ENCODE measurements around the gene DRC3. TPM values are rescaled to one million over a fixed set of nuclear protein-coding genes. Genes with fewer than 3 reads are reported as not detected.
"Not testable (repeated sequence)": the region's sequence is repeated elsewhere in the genome, so short reads cannot be mapped to it uniquely, and the experiment has no call there.

DRC3 gene
- total RNA-seq, 4 donors from 2014 or later, result 0.60 to 4.6 (median 1.9) TPM

DNA sequence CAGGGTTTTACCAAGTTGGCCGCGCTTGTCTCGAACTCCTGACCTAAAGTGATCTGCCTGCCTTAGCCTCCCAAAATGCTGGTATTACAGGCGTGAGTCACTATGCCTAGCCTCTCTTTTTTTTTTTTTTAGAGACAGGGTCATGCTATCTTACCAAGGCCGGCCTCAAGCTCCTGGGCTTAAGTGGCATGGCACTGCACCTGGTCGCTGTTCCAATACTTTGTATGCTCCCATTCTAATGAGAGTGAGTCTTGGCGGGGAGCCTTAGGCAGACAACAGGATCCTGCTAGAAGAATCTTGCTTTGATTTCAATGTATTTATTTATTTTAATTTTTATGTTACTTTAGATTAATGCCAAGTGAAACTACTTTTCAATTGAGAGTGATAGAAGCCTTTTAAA lies 22.3 kb upstream of the DRC3 start:
- ATAC-seq (ENCODE audit: low FRiP score) (no peak), DNase-seq (ENCODE audit: low spot score) (no peak)
- TF ChIP-seq, protein P1, sequence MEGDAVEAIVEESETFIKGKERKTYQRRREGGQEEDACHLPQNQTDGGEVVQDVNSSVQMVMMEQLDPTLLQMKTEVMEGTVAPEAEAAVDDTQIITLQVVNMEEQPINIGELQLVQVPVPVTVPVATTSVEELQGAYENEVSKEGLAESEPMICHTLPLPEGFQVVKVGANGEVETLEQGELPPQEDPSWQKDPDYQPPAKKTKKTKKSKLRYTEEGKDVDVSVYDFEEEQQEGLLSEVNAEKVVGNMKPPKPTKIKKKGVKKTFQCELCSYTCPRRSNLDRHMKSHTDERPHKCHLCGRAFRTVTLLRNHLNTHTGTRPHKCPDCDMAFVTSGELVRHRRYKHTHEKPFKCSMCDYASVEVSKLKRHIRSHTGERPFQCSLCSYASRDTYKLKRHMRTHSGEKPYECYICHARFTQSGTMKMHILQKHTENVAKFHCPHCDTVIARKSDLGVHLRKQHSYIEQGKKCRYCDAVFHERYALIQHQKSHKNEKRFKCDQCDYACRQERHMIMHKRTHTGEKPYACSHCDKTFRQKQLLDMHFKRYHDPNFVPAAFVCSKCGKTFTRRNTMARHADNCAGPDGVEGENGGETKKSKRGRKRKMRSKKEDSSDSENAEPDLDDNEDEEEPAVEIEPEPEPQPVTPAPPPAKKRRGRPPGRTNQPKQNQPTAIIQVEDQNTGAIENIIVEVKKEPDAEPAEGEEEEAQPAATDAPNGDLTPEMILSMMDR (IDR thresholded peaks at IDR 0.05), result no peak

DNA sequence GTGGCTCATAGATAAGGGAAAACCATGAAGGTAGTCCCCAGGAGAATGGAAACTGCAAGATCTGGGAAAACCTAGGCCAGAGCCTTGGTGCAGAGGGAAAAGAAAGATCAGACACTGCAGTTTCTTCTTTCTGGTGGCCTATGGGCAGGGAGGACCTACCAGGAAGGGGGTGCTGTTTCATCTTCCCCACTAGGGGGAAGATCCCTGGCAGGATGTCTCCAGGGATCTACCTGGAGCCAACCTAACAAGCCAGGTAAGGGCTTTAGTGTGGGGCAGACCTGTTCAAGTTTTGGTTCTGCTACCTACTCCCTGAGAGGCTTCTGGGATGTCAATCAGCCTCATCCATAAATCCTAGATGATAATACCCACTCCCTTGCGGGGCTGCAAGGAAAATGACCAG lies 21.9 kb upstream of the DRC3 start:
- ATAC-seq (ENCODE audit: low FRiP score), result no peak
- no peak for DNase-seq (ENCODE audit: low spot score)
- TF ChIP-seq, protein P1 (IDR thresholded peaks at IDR 0.05), result no peak

DNA sequence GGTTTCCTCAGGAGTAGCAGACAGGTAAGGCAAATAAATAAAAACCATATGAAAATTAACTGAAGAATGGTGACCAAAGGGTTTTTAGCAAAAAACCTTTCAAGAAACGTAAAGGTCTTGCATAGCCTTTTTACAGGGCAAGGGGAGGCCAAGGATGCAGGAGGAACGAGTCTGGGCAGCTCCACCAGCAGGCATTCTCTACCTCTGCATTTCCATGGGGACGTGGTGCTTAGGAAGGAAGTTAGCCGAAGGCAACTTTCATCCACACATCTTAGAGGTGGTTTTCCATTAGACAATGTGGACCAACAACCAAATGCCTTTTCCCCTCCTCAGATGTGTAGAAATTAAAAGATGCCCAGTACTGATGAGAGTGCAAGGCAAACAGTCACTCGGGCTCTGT lies 21.1 kb upstream of the DRC3 start:
- no peak for ATAC-seq (ENCODE audit: low FRiP score)
- TF ChIP-seq, protein P1 (IDR thresholded peaks at IDR 0.05), result no peak

DNA sequence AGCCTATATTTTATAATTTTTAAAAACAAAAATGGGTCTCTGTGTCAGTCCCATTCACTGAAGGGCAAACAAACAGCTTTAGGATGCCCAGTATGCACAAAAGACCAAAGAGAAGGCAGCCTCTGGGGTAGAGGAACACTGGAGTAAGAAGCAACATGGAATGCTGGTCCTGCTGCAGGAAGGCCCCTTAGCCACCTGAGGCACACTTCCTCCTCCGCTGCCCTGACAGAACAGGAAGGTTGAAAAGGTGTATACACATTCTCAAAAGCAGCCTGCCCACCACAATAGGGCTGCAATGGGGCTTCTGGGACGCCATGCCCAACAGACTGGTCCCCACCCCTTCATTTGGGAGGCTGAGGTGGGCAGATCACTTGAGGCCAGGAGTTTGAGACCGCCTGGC lies 20.0 kb upstream of the DRC3 start:
- DNase-seq (ENCODE audit: low spot score) (no peak), ATAC-seq (ENCODE audit: low FRiP score) (no peak)
- TF ChIP-seq, protein P1 (IDR thresholded peaks at IDR 0.05), result no peak

More for the DNA sequence above, 21.1 kb upstream of the DRC3 start:
- no peak for DNase-seq (ENCODE audit: low spot score)

DNA sequence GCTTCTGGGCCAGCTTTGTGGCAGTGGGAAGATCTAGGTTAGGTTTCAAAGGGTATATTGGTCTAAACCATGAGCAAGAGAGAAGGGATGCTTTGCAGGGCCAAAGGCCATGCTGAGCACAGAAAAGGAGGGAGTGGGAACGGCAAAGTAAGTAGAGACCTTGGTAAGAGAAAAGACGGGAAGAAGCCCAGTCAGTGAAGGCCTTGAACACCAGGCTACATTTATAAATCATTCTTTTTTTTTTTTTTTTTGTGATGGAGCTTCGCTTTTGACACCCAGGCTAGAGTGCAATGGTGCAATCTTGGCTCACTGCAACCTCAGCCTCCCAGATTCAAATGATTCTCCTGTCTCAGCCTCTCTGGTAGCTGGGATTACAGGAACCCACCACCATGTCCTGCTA lies 18.6 kb upstream of the DRC3 start:
- TF ChIP-seq, protein P1 (IDR thresholded peaks at IDR 0.05), result no peak
- ATAC-seq (ENCODE audit: low FRiP score) (no peak), DNase-seq (ENCODE audit: low spot score) (no peak)

DNA sequence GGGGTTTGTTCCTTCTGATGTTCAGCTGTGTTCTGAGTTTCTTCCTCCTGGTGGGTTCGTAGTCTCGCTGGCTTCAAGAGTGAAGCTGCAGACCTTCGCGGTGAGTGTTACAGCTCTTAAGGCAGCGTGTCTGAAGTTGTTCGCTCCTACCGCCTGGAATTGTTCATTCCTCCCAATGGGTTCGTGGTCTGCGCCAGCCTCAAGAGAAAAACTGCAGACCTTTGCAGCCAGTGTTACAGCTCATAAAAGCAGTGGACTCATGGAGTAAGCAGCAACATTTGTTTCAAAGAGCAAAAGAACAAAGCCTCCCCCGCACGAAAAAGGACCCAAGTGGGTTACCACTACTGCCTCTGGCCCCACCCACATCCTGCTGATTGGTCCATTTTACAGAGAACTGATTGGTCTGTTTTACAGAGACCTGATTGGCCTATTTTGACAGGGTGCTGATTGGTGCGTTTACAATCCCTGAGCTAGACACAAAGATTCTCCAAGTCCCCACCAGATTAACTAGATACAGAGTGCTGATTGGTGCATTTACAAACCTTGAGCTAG lies 16.8 kb upstream of the DRC3 start:
- not testable (repeated sequence) for ATAC-seq (ENCODE audit: low FRiP score); DNase-seq (ENCODE audit: low spot score)

DNA sequence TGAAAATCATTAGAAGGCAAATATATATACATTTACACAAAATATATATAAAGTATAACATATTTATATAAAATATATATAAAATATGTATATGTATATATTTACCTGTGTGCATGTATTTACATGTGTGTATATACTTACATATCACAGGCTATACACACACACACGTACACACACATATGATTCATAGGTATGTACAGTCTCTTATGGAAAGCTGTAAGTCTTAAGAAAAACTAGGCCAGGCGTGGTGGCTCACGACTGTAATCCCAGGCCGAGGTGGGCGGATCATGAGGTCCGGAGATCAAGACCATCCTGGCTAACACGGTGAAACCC lies 15.1 kb upstream of the DRC3 start:
- TF ChIP-seq, protein P1 (IDR thresholded peaks at IDR 0.05), result no peak
- ATAC-seq (ENCODE audit: low FRiP score) (no peak), DNase-seq (ENCODE audit: low spot score) (no peak)

DNA sequence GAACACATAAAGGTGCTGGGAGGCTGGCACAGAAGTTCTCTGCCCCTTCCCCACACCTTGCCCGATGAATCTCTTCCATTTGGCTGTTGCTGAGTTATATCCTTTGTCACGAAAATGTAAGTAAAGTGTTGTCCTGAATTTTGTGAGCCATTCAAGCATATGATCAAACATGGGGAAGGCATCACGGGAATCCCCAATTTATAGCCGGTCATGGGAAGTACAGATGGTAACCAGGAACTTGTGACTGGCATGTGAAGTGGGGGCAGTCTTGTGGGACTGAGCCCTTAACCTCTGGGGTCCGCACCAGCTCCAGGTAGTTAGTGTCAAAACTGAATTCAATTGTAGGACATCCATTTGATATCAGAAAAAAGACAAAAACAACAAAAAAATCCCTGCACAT lies 13.7 kb upstream of the DRC3 start:
- TF ChIP-seq, protein P1 (IDR thresholded peaks at IDR 0.05), result no peak
- DNase-seq (ENCODE audit: low spot score) (no peak), ATAC-seq (ENCODE audit: low FRiP score) (no peak)
